Left ventricle myocardium inferior (tissue), 1 donor: ENCODE data around the gene OR52D1. TPM values are rescaled to one million over a fixed set of nuclear protein-coding genes. Genes with fewer than 3 reads are reported as not detected.

Source experiments
- DNase-seq: peaks from one replicate; pipeline ENCODE4 v3.0.0-alpha.2; 2020
- H3K27ac ChIP-seq: fragments of 200-600 bp; replicated peaks from 2 replicates; pipeline ENCODE4 v1.8.0; 2021
- H3K27me3 ChIP-seq: fragments of 200-600 bp; 2 replicates; pipeline ENCODE4 v1.8.0; 2021; ENCODE audit warnings: low read depth
- H3K36me3 ChIP-seq: fragments of 200-600 bp; 2 replicates; pipeline ENCODE4 v1.8.0; 2021
- H3K4me1 ChIP-seq: fragments of 200-600 bp; 2 replicates; pipeline ENCODE4 v1.8.0; 2021
- H3K4me3 ChIP-seq: fragments of 200-600 bp; 2 replicates; pipeline ENCODE4 v1.8.0; 2021; ENCODE audit warnings: mild to moderate bottlenecking, moderate library complexity
- H3K9me3 ChIP-seq: fragments of 200-600 bp; replicated peaks from 2 replicates; pipeline ENCODE4 v1.8.0; 2021
- CTCF ChIP-seq: fragments of 200-600 bp; IDR thresholded peaks from 2 replicates; pipeline ENCODE4 v1.8.0; 2021; ENCODE audit warnings: antibody characterized with exemption, mild to moderate bottlenecking, borderline replicate concordance
- intact Hi-C: fragments of 100-400 bp; cut with micrococcal nuclease; formaldehyde crosslinking; loops from one replicate; pipeline ENCODE4 v1.11.0; 2022
- total RNA-seq: library from RNA; stranded (reverse); fragmentation: NEBNext Ultra II Directional; extraction: Animal tissue kit (Norgen Biotek cat#: 25700); gene quantifications from one replicate; pipeline ENCODE4 v1.2.1, GENCODE V29; 2021
- donor health status: DM: no; HTN: yes; CAD: no; lungs with severe emphysema.

Gene OR52D1
- total RNA-seq, 1 donor from 2014 or later, result not detected

DNA sequence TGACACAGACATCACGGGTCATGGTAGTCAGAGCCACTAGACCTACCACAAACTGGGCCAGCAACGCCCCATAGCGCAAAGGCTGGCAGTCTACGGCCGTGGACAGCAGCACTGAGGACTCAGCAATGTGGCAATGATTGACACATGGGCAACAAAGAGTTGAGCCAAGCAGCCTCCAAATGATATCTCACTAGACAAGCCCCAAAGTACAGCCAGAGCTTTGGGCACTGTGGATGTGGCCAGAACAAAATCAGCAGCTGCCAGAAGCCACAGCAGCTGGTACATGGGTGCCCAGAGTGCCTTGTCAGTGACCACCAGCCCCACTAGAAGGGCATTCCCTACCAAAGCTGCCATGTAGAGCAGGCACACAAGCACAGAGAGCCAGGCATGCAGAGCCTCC is 39.2 kb downstream of the OR52D1 start:
- Histone ChIP-seq H3K27ac (no peak overlapping the region), H3K27me3 (no peaks in the 10 kb centered on the region), H3K4me1 (peaks cover 7% of the 10 kb centered on the region), H3K36me3 (no peaks in the 10 kb centered on the region), H3K9me3 (no peaks in the 10 kb centered on the region), H3K4me3 (no peak overlapping the region)
- TF ChIP-seq CTCF, result no peak
- intact Hi-C loops, result no loop called here
- DNase-seq, result no peak

DNA sequence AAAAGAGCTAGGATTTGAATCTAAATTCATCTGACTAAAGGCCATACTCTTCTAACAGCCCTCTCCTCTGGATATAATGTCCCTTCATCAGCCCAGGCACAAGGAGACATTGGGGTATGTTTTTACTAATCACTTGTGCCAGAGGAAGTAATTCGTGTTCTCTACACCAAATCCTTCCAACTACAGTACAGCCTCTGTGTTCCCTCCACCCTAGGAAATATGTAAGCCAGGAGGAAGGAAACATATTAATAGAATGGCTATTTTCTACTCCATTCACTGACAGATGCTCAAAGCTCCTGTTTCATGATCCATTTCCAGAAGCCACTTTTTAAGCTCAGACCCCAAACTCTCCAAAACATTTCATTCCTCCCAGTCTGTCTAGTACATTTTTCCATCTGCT is 40.0 kb downstream of the OR52D1 start:
- no peak for DNase-seq
- peak overlapping the region; percentile 60 for H3K27ac ChIP-seq
- H3K27me3 ChIP-seq, result no peaks in the 10 kb centered on the region
- no peak overlapping the region for H3K4me3 ChIP-seq
- H3K4me1 ChIP-seq, result peaks cover 7% of the 10 kb centered on the region
- no peak for TF ChIP-seq CTCF
- intact Hi-C loops, result no loop called here
- H3K36me3 ChIP-seq, result no peaks in the 10 kb centered on the region
- no peaks in the 10 kb centered on the region for H3K9me3 ChIP-seq

DNA sequence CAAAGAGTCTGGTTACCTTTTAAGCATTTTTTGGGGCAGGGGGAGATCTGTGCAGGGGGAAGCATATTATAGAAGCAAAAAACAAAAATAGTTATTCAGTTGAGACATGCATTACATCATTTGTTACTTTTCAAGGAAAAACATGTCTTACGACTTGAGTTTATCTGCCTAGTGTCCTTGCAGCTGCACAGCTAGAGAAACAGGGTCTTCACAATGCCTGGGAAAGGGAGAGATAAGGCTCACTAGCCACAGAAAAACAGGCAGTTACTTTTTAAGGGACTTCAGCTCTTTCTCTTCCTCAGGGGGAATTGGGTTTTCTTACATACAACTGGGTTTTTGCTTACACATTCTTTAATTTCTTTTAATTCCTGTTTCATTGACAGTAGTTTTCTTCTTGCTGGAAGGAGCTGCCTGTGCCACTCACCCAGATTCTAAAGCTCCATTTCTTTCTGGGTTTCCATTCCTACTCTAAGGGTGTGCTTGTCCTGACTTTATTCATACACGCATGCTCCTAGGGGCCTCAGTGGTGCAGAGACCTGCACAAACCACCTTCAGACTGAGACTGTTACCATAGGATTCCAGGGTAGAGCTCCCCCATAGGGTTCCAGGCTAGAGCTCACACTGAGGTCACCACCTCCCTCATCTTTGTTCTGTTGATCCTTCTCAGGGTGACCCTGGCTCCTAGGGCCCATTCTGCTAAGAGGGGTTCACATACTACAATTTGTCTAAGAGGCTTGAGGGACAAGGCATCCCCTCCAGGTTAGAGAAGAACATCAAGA is 42.8 kb downstream of the OR52D1 start:
- Histone ChIP-seq H3K4me1 (peaks cover 7% of the 10 kb centered on the region), H3K27me3 (no peaks in the 10 kb centered on the region), H3K9me3 (peaks cover under 1% of the 10 kb centered on the region), H3K27ac (no peak overlapping the region), H3K36me3 (no peaks in the 10 kb centered on the region), H3K4me3 (no peak overlapping the region)
- no peak for DNase-seq
- intact Hi-C loops, result no loop called here
- TF ChIP-seq CTCF, result no peak

GRCh38 chr11:5534046-5534445 is 45.6 kb downstream of the OR52D1 start:
- Histone ChIP-seq H3K36me3 (no peaks in the 10 kb centered on the region), H3K4me3 (no peak overlapping the region), H3K27ac (no peak overlapping the region), H3K4me1 (peaks cover 3% of the 10 kb centered on the region), H3K9me3 (peaks cover 6% of the 10 kb centered on the region), H3K27me3 (no peaks in the 10 kb centered on the region)
- intact Hi-C loops, result no loop called here
- no peak for DNase-seq
- no peak for TF ChIP-seq CTCF

DNA sequence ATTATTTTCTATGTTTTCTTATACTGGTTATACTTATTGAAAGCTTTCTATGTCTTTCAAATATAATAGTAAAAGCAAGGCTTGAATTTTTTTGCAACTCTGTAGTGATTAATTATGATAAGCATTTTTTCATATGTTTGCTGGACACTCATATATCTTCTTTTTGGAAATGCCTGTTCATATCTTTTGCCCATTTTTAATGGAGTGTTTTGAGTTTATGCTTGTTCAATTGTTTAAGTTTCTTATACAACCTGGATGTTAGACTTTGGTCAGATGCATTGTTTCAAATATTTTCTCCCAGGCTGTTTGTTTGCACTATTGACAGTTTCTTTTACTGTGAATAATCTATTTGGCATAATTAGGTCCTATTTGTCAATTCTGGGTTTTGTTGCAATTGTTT is 48.0 kb downstream of the OR52D1 start:
- Histone ChIP-seq H3K36me3 (no peaks in the 10 kb centered on the region), H3K27me3 (no peaks in the 10 kb centered on the region), H3K9me3 (peaks cover 6% of the 10 kb centered on the region), H3K4me1 (no peaks in the 10 kb centered on the region), H3K4me3 (no peak overlapping the region), H3K27ac (no peak overlapping the region)
- no peak for TF ChIP-seq CTCF
- DNase-seq, result no peak
- intact Hi-C loops, result no loop called here

Other genes starting within 250 kb of the OR52D1 start
- not detected for gene HBG1, start 238.8 kb upstream of the OR52D1 start, total RNA-seq
- gene HBG2, start 233.9 kb upstream of the OR52D1 start, total RNA-seq, result not detected
- gene HBE1, start 218.7 kb upstream of the OR52D1 start, total RNA-seq, result not detected
- not detected for gene OR51B4, start 186.7 kb upstream of the OR52D1 start, total RNA-seq
- not detected for gene OR51B2, start 164.4 kb upstream of the OR52D1 start, total RNA-seq
- gene OR51B5, start 145.2 kb upstream of the OR52D1 start, total RNA-seq, result not detected
- gene OR51B6, start 137.2 kb upstream of the OR52D1 start, total RNA-seq, result not detected
- not detected for gene OR51M1, start 104.9 kb upstream of the OR52D1 start, total RNA-seq
- gene OR51Q1, start 66.6 kb upstream of the OR52D1 start, total RNA-seq, result not detected
- gene OR51I1, start 47.2 kb upstream of the OR52D1 start, total RNA-seq, result not detected
- gene OR51I2, start 39.4 kb upstream of the OR52D1 start, total RNA-seq, result not detected
- 0.14 TPM for gene UBQLN3, start 21.3 kb downstream of the OR52D1 start, total RNA-seq
- not detected for gene UBQLNL, start 28.0 kb downstream of the OR52D1 start, total RNA-seq
- gene OR52H1, start 59.9 kb downstream of the OR52D1 start, total RNA-seq, result not detected
- gene OR52B6, start 92.2 kb downstream of the OR52D1 start, total RNA-seq, result not detected
- 0.58 TPM for gene TRIM6, start 108.0 kb downstream of the OR52D1 start, total RNA-seq
- 1.7 TPM for gene TRIM34, start 136.3 kb downstream of the OR52D1 start, total RNA-seq
- 8.4 TPM for gene TRIM5, start 196.4 kb downstream of the OR52D1 start, total RNA-seq
- gene TRIM22, start 201.1 kb downstream of the OR52D1 start, total RNA-seq, result 16.6 TPM
- gene OR56B1, start 247.8 kb downstream of the OR52D1 start, total RNA-seq, result not detected